SU-DHL-6 (cell line): Measurements from ENCODE around the gene NGB.

Source experiments
- H2AFZ ChIP-seq: fragments of 200-600 bp; sonication (generic); 2 replicates; pipeline ENCODE4 v1.6.1; 2014; ENCODE audit warnings: low read depth, mild to moderate bottlenecking, moderate library complexity, mixed read lengths, antibody characterized with exemption, low read length; ENCODE audit not compliant: severe bottlenecking
- H3F3A ChIP-seq: fragments of 200-600 bp; shearing (Covaris generic); 2 replicates; pipeline ENCODE4 v1.6.0; 2016; ENCODE audit warnings: antibody characterized with exemption, mild to moderate bottlenecking; ENCODE audit not compliant: insufficient read depth
- H3K27ac ChIP-seq: fragments of 200-600 bp; sonication (generic); 2 replicates; pipeline ENCODE4 v1.5.1; 2016; ENCODE audit warnings: low read depth, mild to moderate bottlenecking, low read length, moderate library complexity, mixed read lengths
- H3K27me3 ChIP-seq: fragments of 200-600 bp; sonication (generic), shearing (Covaris generic); 2 replicates; pipeline ENCODE4 v1.6.0; 2014; ENCODE audit warnings: mild to moderate bottlenecking, low read length
- H3K36me3 ChIP-seq: fragments of 200-600 bp; sonication (generic); 2 replicates; pipeline ENCODE4 v1.6.1; 2014; ENCODE audit warnings: mild to moderate bottlenecking, low read length, mixed read lengths
- H3K4me2 ChIP-seq: fragments of 300-600, 200-600 bp; shearing (Covaris generic), sonication (generic); 2 replicates; pipeline ENCODE4 v1.6.0; 2014; ENCODE audit warnings: low read length, low read depth, mild to moderate bottlenecking; ENCODE audit not compliant: poor library complexity, severe bottlenecking
- H3K4me3 ChIP-seq: fragments of 200-600 bp; sonication (generic); 2 replicates; pipeline ENCODE4 v1.5.1; 2014; ENCODE audit warnings: antibody characterized with exemption, low read length, mild to moderate bottlenecking, mixed read lengths; ENCODE audit not compliant: insufficient read depth, poor library complexity, severe bottlenecking
- H3K79me2 ChIP-seq: fragments of 200-600 bp; sonication (generic); 2 replicates; pipeline ENCODE4 v1.6.1; 2014; ENCODE audit warnings: mild to moderate bottlenecking, low read length, moderate library complexity; ENCODE audit not compliant: insufficient read depth
- H3K9ac ChIP-seq: fragments of 200-600 bp; sonication (generic); 2 replicates; pipeline ENCODE4 v1.7.0; 2014; ENCODE audit warnings: mild to moderate bottlenecking, low read length
- H3K9me2 ChIP-seq: fragments of 200-600 bp; sonication (generic); replicated peaks from 2 replicates; pipeline ENCODE4 v1.6.1; 2014; ENCODE audit warnings: low read length; ENCODE audit not compliant: insufficient read depth
- H3K9me3 ChIP-seq: fragments of 200-600 bp; sonication (generic); 2 replicates; pipeline ENCODE4 v1.6.1; 2014; ENCODE audit warnings: low read length, mixed read lengths; ENCODE audit not compliant: insufficient read depth
- H4K20me1 ChIP-seq: fragments of 200-600 bp; sonication (generic); 2 replicates; pipeline ENCODE4 v1.6.1; 2014; ENCODE audit warnings: low read depth, mild to moderate bottlenecking, antibody characterized with exemption, low read length, moderate library complexity, mixed read lengths
- EZH2phosphoT487 ChIP-seq: fragments of 200-600 bp; sonication (generic), shearing (Covaris generic); conservative IDR thresholded peaks from 2 replicates; pipeline ENCODE4 v1.6.1; 2018; ENCODE audit warnings: mild to moderate bottlenecking, antibody characterized with exemption, low read length, moderate library complexity, mixed read lengths
- TF ChIP-seq, protein P1 (sequence below): fragments of 200-600 bp; sonication (generic); IDR thresholded peaks from one replicate; pipeline ENCODE4 v1.5.1; 2017; ENCODE audit warnings: antibody characterized with exemption, mild to moderate bottlenecking, low read length, moderate library complexity; ENCODE audit not compliant: insufficient read depth, poor library complexity, severe bottlenecking

NGB gene

DNA sequence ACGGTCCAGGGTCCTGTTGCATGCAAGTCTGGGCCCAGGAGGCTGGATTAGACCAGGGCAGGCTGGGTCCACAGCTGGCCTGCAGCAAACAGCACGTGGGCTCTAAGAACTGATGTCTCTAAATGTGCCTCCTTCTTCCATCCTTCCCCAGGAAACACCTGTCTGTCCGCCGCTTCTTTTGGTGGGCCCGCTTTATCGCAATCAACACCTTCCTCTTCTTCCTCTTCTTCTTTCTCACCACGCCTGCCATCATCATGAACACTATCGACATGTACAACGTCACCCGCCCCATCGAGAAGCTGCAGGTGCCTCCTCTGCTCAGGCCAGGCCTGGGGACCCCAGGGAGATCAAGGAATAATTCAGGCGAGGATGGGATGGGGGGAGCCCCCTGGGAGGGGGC, 28.3 kb downstream of the NGB start:
- Histone ChIP-seq H3K4me2 (no peak overlapping the region), H3F3A (no peaks in the 10 kb centered on the region), H4K20me1 (no peaks in the 10 kb centered on the region), H3K9me3 (no peaks in the 10 kb centered on the region), H3K79me2 (no peaks in the 10 kb centered on the region), H3K9me2 (no peaks in the 10 kb centered on the region), H2AFZ (no peak overlapping the region), H3K36me3 (no peaks in the 10 kb centered on the region), H3K27me3 (no peaks in the 10 kb centered on the region), H3K27ac (no peak overlapping the region), H3K9ac (no peak overlapping the region), H3K4me3 (no peak overlapping the region)
- TF ChIP-seq EZH2phosphoT487, result no peak
- TF ChIP-seq, protein P1, sequence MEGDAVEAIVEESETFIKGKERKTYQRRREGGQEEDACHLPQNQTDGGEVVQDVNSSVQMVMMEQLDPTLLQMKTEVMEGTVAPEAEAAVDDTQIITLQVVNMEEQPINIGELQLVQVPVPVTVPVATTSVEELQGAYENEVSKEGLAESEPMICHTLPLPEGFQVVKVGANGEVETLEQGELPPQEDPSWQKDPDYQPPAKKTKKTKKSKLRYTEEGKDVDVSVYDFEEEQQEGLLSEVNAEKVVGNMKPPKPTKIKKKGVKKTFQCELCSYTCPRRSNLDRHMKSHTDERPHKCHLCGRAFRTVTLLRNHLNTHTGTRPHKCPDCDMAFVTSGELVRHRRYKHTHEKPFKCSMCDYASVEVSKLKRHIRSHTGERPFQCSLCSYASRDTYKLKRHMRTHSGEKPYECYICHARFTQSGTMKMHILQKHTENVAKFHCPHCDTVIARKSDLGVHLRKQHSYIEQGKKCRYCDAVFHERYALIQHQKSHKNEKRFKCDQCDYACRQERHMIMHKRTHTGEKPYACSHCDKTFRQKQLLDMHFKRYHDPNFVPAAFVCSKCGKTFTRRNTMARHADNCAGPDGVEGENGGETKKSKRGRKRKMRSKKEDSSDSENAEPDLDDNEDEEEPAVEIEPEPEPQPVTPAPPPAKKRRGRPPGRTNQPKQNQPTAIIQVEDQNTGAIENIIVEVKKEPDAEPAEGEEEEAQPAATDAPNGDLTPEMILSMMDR, result no peak

GRCh38 chr14:77241955-77242354, 29.1 kb downstream of the NGB start:
- Histone ChIP-seq H4K20me1 (no peaks in the 10 kb centered on the region), H3F3A (no peaks in the 10 kb centered on the region), H3K9me2 (no peaks in the 10 kb centered on the region), H3K4me3 (no peak overlapping the region), H3K79me2 (no peaks in the 10 kb centered on the region), H3K27ac (no peak overlapping the region), H2AFZ (no peak overlapping the region), H3K27me3 (no peaks in the 10 kb centered on the region), H3K9me3 (no peaks in the 10 kb centered on the region), H3K36me3 (no peaks in the 10 kb centered on the region), H3K9ac (no peak overlapping the region), H3K4me2 (no peak overlapping the region)
- TF ChIP-seq, protein P1, result no peak
- TF ChIP-seq EZH2phosphoT487, result no peak

DNA sequence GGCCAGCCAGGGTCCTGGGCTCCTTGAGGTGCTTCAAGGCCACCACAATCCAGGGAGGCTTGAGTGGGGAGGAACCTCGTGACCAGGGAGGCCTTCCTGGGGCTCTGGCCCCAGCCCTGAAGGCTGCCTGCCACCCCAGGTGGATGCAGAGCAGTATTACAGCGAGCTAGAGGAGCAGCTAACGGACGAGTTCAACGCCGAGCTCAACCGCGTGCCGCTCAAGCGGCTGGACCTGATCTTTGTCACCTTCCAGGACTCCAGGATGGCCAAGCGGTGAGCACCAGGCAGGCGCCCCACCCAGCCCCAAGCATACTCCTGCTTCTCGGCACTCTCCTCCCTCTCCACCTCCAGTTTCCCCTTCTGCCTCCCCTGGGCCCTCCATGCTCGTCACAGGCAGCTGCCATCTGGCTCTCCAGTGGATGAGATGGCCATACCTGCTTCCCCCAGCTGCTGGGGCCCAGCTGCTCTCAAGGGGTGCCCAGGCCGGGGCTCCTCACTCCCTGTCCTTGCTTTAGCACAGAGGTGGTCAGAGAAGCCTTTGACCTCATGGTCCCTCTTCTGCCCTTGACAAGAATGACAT, 30.6 kb downstream of the NGB start:
- TF ChIP-seq, protein P1, result no peak
- no peak for TF ChIP-seq EZH2phosphoT487
- Histone ChIP-seq H4K20me1 (no peaks in the 10 kb centered on the region), H3F3A (no peaks in the 10 kb centered on the region), H3K36me3 (no peaks in the 10 kb centered on the region), H3K27me3 (no peaks in the 10 kb centered on the region), H2AFZ (no peak overlapping the region), H3K27ac (no peak overlapping the region), H3K9me2 (no peaks in the 10 kb centered on the region), H3K4me2 (no peak overlapping the region), H3K4me3 (no peak overlapping the region), H3K9me3 (no peaks in the 10 kb centered on the region), H3K9ac (no peak overlapping the region), H3K79me2 (no peaks in the 10 kb centered on the region)

DNA sequence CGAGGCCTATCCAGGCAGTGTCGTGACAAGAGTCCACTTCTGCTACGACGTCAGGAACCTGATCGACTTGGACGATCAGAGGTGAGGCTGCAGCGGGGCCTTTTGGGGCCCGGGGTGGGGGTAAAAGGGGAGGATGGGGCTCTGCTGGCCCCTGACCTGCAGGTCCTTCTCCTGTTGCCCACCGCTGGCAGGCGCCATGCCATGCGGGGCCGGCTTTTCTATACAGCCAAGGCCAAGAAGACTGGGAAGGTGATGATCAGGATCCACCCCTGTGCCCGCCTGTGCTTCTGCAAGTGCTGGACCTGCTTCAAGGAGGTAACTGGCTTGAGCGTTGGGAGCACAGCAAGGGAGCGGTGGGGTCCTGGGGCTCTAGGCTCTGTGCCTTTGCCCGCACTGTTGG, 31.6 kb downstream of the NGB start:
- H3K4me3 ChIP-seq, result no peak overlapping the region
- H3K27ac ChIP-seq, result no peak overlapping the region
- TF ChIP-seq EZH2phosphoT487, result no peak
- TF ChIP-seq, protein P1, result no peak

More for the DNA sequence above, 31.6 kb downstream of the NGB start:
- no peaks in the 10 kb centered on the region for H3K79me2 ChIP-seq
- no peaks in the 10 kb centered on the region for H3F3A ChIP-seq
- H4K20me1 ChIP-seq, result no peaks in the 10 kb centered on the region
- H3K9me3 ChIP-seq, result no peaks in the 10 kb centered on the region
- no peaks in the 10 kb centered on the region for H3K9me2 ChIP-seq
- H2AFZ ChIP-seq, result no peak overlapping the region
- H3K27me3 ChIP-seq, result no peaks in the 10 kb centered on the region
- no peaks in the 10 kb centered on the region for H3K36me3 ChIP-seq
- no peak overlapping the region for H3K9ac ChIP-seq
- no peak overlapping the region for H3K4me2 ChIP-seq
